Measurements from ENCODE around the gene ARL14EP. TPM values are rescaled to one million over a fixed set of nuclear protein-coding genes. Genes with fewer than 3 reads are reported as not detected.
A peak's percentile ranks its signal among the peaks of the same experiment; 100 is the strongest.

ARL14EP gene
- total and polyA plus RNA-seq, 8 donors, result 5.4 to 16.9 (median 11.5) TPM

DNA sequence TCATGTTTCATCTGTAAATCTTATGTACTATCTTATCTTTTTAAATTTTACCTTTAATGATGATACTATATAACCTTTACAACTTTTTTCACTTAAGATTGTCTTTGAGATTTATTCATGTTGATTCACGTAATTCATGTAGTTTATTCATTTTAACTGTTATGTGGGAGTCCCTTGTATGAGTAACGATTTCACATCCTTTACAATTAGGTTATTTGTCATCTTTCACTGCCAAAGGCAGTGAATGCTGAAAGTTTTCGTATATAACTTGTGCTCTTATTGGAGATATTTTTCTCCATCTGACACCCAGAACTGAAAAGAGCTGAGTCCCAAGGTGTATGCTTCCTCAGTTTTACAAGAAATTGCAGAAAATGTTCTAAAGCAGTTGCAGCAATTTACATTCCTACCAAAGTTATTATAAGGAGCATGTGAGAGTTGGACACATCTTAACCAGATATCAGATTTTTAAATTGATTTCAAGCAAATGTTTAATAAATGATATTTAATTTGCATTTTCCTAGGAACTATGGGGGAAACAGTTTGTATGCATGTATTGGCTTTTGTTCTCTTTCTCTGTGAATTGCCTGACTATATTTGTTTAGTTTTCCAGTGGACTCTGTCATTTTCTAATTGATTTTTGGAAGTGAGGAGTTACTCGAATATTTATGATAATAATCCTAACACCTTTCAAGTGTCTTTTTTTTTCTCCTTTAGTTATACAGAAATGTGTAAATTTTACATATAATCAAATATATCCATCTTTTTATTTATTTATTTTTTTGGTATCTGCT lies 6.4 kb downstream of the ARL14EP start:
- FAIRE-seq, result no peak

DNA sequence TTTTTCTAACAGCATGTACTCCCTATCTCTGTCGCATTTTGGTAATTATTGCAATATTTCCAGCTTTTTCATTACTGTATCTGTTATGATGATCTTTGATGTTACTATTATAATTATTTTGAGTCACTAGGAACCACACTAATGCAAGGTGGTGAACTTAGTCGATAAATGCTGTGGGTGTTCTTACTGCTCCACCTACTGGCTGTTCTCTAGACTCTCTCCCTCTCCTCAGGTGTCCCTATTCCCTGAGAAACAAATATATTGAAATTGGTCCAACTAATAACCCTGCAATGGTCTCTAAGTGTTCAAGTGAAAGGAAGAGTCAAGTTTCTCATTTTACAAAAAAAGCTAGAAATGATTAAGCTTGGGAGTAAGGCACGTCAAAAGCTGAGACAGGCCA lies 10.5 kb downstream of the ARL14EP start:
- H3K9me3 ChIP-seq, result no peaks in the 10 kb centered on the region
- no peak overlapping the region for H3K4me3 ChIP-seq
- TF ChIP-seq, protein P1, sequence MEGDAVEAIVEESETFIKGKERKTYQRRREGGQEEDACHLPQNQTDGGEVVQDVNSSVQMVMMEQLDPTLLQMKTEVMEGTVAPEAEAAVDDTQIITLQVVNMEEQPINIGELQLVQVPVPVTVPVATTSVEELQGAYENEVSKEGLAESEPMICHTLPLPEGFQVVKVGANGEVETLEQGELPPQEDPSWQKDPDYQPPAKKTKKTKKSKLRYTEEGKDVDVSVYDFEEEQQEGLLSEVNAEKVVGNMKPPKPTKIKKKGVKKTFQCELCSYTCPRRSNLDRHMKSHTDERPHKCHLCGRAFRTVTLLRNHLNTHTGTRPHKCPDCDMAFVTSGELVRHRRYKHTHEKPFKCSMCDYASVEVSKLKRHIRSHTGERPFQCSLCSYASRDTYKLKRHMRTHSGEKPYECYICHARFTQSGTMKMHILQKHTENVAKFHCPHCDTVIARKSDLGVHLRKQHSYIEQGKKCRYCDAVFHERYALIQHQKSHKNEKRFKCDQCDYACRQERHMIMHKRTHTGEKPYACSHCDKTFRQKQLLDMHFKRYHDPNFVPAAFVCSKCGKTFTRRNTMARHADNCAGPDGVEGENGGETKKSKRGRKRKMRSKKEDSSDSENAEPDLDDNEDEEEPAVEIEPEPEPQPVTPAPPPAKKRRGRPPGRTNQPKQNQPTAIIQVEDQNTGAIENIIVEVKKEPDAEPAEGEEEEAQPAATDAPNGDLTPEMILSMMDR (IDR thresholded peaks at IDR 0.05), result peak in 2 of 4 donors; percentile 22 to 27
- no peak for FAIRE-seq
- intact Hi-C loops (cut with DNase I), result no loop called here
- H3K4me1 ChIP-seq, result peaks cover 0 to 11% (median 7%) of the 10 kb centered on the region in 3 donors
- WGBS, 2 donors, result 58 to 63% methylated on average over 3 of the region's 3 CpGs
- peaks cover 0 to 27% (median 8%) of the 10 kb centered on the region in 3 donors for H3K36me3 ChIP-seq
- no peak overlapping the region for H3K27ac ChIP-seq
- peak in 3 of 4 donors; percentile 67 to 76 (median 71) for ATAC-seq
- no peaks in the 10 kb centered on the region for H3K27me3 ChIP-seq
- DNase-seq, result no peak

More for the DNA sequence above, 6.4 kb downstream of the ARL14EP start:
- DNase-seq (no peak), ATAC-seq (no peak)
- intact Hi-C loops (cut with DNase I), result no loop called here
- H3K9me3 ChIP-seq, result no peaks in the 10 kb centered on the region
- H3K36me3 ChIP-seq, result peaks cover 0 to 6% (median 2%) of the 10 kb centered on the region in 3 donors
- peaks cover 0 to 26% (median 17%) of the 10 kb centered on the region in 3 donors for H3K4me1 ChIP-seq
- H3K4me3 ChIP-seq, result no peak overlapping the region
- TF ChIP-seq, protein P1 (IDR thresholded peaks at IDR 0.05), result no peak
- no peaks in the 10 kb centered on the region for H3K27me3 ChIP-seq
- H3K27ac ChIP-seq, result no peak overlapping the region
- WGBS, 2 donors, result 41 to 42% methylated on average over 4 of the region's 4 CpGs

DNA sequence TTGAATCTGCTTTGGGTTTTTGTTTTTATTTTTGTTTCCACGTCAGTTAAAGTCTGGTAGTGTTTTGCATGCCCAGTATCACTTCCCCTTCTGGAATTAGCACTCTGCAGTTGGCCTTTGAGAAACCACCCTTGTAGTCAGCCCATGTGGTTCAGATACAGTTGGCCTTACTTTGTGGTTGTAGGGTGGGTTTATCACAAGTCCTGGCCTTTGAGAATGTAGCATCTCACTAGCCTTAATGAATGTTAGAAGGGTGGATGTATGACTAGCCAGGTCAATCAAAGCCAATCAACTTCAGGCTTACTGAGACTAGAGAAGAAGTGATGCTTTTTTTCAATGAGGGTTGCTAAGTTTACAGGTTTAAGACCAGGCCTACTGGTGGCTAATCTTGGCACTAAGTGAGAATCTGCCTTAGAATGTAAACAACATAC lies 19.8 kb downstream of the ARL14EP start:
- DNase-seq (no peak), FAIRE-seq (no peak), ATAC-seq (peak in 2 of 4 donors; percentile 38 to 66)
- Histone ChIP-seq H3K27ac (no peak overlapping the region), H3K4me1 (no peaks in the 10 kb centered on the region), H3K9me3 (no peaks in the 10 kb centered on the region), H3K4me3 (no peak overlapping the region), H3K36me3 (no peaks in the 10 kb centered on the region), H3K27me3 (no peaks in the 10 kb centered on the region)
- 87 to 91% methylated on average over 1 of the region's 1 CpG for WGBS, 2 donors
- intact Hi-C loops (cut with DNase I), result loop anchor here in 1 of 3 donors (10.0 kb wide), 1 partner anchor 512 kb away; no protein-coding TSS in a partner anchor
- TF ChIP-seq, protein P1 (IDR thresholded peaks at IDR 0.05), result no peak

DNA sequence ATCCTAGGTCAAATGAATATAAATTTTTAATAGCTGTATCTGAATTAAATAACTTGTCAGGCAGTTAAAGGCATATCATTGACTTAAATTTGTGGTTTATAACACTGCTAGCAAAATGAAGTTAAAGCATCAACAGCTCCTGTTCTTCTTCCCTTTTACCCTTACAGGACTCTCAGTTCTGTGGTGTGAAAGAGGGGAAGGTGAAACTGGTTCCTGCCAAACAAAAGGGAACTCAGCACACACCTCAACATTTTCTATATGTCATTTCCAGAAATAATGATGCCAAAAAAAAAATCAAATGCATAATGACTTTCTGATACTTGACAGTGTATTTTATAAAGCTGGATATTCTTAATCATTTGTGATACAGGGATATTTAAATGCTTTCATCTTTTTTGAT lies 21.2 kb downstream of the ARL14EP start:
- intact Hi-C loops (cut with DNase I), result loop anchor here in 1 of 3 donors (10.0 kb wide), 1 partner anchor 511 kb away; no protein-coding TSS in a partner anchor
- Histone ChIP-seq H3K4me1 (no peaks in the 10 kb centered on the region), H3K27me3 (no peaks in the 10 kb centered on the region), H3K9me3 (no peaks in the 10 kb centered on the region), H3K4me3 (no peak overlapping the region), H3K27ac (no peak overlapping the region), H3K36me3 (no peaks in the 10 kb centered on the region)
- no peak for FAIRE-seq
- DNase-seq, result no peak
- no peak for ATAC-seq
- TF ChIP-seq, protein P1 (IDR thresholded peaks at IDR 0.05), result no peak

DNA sequence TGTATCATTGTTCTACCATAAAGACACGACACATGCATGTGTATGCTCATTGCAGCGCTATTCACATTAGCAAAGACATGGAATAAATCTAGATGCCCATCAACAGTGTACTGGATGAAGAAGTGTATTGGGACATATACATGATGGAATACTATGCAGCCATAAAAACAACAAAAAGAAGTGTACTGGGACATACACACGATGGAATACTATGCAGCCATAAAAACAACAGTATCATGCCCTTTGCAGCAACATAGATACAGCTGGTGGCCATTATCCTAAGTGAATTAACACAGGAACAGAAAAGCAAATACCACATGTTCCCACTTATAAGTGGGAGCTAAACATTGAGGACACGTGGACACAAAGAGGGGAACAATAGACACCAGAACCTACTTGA lies 22.7 kb downstream of the ARL14EP start:
- Histone ChIP-seq H3K27me3 (no peaks in the 10 kb centered on the region), H3K9me3 (no peaks in the 10 kb centered on the region), H3K27ac (no peak overlapping the region), H3K36me3 (no peaks in the 10 kb centered on the region), H3K4me1 (no peaks in the 10 kb centered on the region), H3K4me3 (no peak overlapping the region)
- ATAC-seq (no peak), FAIRE-seq (no peak), DNase-seq (no peak)
- TF ChIP-seq, protein P1 (IDR thresholded peaks at IDR 0.05), result no peak
- WGBS, 2 donors, result 88 to 96% methylated on average over 4 of the region's 4 CpGs
- intact Hi-C loops (cut with DNase I), result loop anchor here in 2 of 3 donors (5.0 to 10.0 kb wide), 3 partner anchors 509 to 567 kb away; no protein-coding TSS in a partner anchor

Data from pancreas (tissue), 10 donors.